K562 (cell line): ENCODE results near the gene DHCR24. TPM values are rescaled to one million over a fixed set of nuclear protein-coding genes. Genes with fewer than 3 reads are reported as not detected.

Source experiments
- ATAC-seq: fragments of 200-7000 bp; cut with Tn5 transposase; 3 replicates; pipeline ENCODE4 v1.9.1; 2020; ENCODE audit warnings: moderate library complexity
- BruUV-seq: library from RNA; stranded (reverse); fragments of 400-500 nt; replicated peaks from 2 replicates; lab custom pipeline; 2021; lab: Mats Ljungman, UMichigan
- CTCF ChIA-PET: fragments of 300-600 bp; formaldehyde crosslinking; extraction: SDS; loops from one replicate; lab custom pipeline; 2021; ENCODE audit warnings: low intra/inter-chr PET ratio; lab: Yijun Ruan, JAX
- POLR2A ChIA-PET: fragments of 300-600, 350-650 bp; sonication (Branson Sonifier 250); formaldehyde crosslinking; extraction: SDS; loops from one replicate; lab custom pipeline; 2021; ENCODE audit warnings: antibody characterized with exemption, inconsistent platforms; lab: Yijun Ruan, JAX
- DNase-seq, 4 experiments: peaks; one replicate each; pipeline versions ENCODE4 v3.0.0 to v3.0.0-alpha.2; 2011 to 2018; ENCODE audit warnings: low spot score in 3 of 4, mixed read lengths in 3 of 4; ENCODE audit errors: extremely low read depth in 1 of 4
- FAIRE-seq: peaks from 2 replicates; lab custom pipeline; 2011; peaks lifted over from hg19 to GRCh38; lab: Jason Lieb, UNC
- H2AFZ ChIP-seq: 2 replicates; pipeline ENCODE4 v1.6.0; 2011; ENCODE audit warnings: low read depth, low read length, control low read depth, inconsistent platforms
- H3K27ac ChIP-seq: fragments of 200-600 bp; 3 replicates; pipeline ENCODE4 v1.8.0; 2011; ENCODE audit warnings: low read depth, mild to moderate bottlenecking, control low read depth, inconsistent platforms, low read length, moderate library complexity, mixed read lengths; ENCODE audit errors: extremely low read depth
- H3K27me3 ChIP-seq, 2 experiments: fragments of 300-600 bp in 1 of 2; 2 replicates in 1 of 2; 3 replicates in 1 of 2; pipeline versions ENCODE4 v1.6.0 to v1.8.0; 2011; ENCODE audit warnings: inconsistent platforms in 2 of 2, low read length in 2 of 2, mild to moderate bottlenecking in 1 of 2, mixed read lengths in 1 of 2, moderate library complexity in 1 of 2; ENCODE audit not compliant: control insufficient read depth in 2 of 2, insufficient read depth in 2 of 2
- H3K36me3 ChIP-seq: fragments of 300-600 bp; 3 replicates; pipeline ENCODE4 v1.8.0; 2011; ENCODE audit warnings: mild to moderate bottlenecking, low read length, inconsistent platforms; ENCODE audit not compliant: control insufficient read depth, insufficient read depth
- H3K4me1 ChIP-seq, 2 experiments: fragments of 200-600 bp in 1 of 2; replicated peaks in 1 of 2; 2 replicates in 1 of 2; 3 replicates in 1 of 2; pipeline versions ENCODE4 v1.5.1 to v1.8.0; 2011; ENCODE audit warnings: inconsistent platforms in 2 of 2, low read length in 2 of 2, mild to moderate bottlenecking in 1 of 2, mixed read lengths in 1 of 2, moderate library complexity in 1 of 2; ENCODE audit not compliant: control insufficient read depth in 2 of 2, insufficient read depth in 2 of 2
- H3K4me2 ChIP-seq: 2 replicates; pipeline ENCODE4 v1.6.1; 2011; ENCODE audit warnings: low read length, control low read depth, inconsistent platforms, mixed read lengths; ENCODE audit not compliant: insufficient read depth
- H3K4me3 ChIP-seq: fragments of 200-600 bp; sonication (generic), shearing (Covaris generic); 2 replicates; pipeline ENCODE4 v1.5.1; 2016; ENCODE audit warnings: control low read depth, inconsistent platforms
- H3K79me2 ChIP-seq: fragments of 200-600 bp; 3 replicates; pipeline ENCODE4 v1.8.0; 2011; ENCODE audit warnings: low read length, inconsistent platforms; ENCODE audit not compliant: control insufficient read depth, insufficient read depth
- H3K9ac ChIP-seq, 2 experiments: 2 replicates each; pipeline versions ENCODE4 v1.6.0 to v1.6.1; 2011; ENCODE audit warnings: low read depth in 2 of 2, low read length in 2 of 2, control low read depth in 1 of 2, inconsistent platforms in 1 of 2, mild to moderate bottlenecking in 1 of 2, mixed read lengths in 1 of 2; ENCODE audit not compliant: insufficient read depth in 1 of 2
- H3K9me1 ChIP-seq: one replicate; pipeline ENCODE4 v1.6.0; 2011; ENCODE audit warnings: inconsistent platforms, mild to moderate bottlenecking, low read length, moderate library complexity; ENCODE audit not compliant: control insufficient read depth, insufficient read depth
- H3K9me3 ChIP-seq: replicated peaks from 2 replicates; pipeline ENCODE4 v1.5.1; 2011; ENCODE audit warnings: low read depth, low read length, inconsistent platforms; ENCODE audit not compliant: control insufficient read depth, insufficient read depth
- H4K20me1 ChIP-seq: replicated peaks from 2 replicates; pipeline ENCODE4 v1.6.1; 2011; ENCODE audit warnings: low read length, inconsistent platforms, mixed read lengths; ENCODE audit not compliant: control insufficient read depth, insufficient read depth
- DMBX1 ChIP-seq: fragments of 250-450 bp; sonication (Bioruptor Pico); IDR thresholded peaks from 2 replicates; pipeline ENCODE4 v1.8.0; 2022; ENCODE audit warnings: inconsistent platforms, mild to moderate bottlenecking, moderate library complexity, borderline replicate concordance
- PHTF2 ChIP-seq: fragments of 250-450 bp; sonication (Bioruptor Pico); IDR thresholded peaks from 2 replicates; pipeline ENCODE4 v1.5.0; 2021; ENCODE audit warnings: mild to moderate bottlenecking
- TGIF2 ChIP-seq: sonication (generic); formaldehyde crosslinking; IDR thresholded peaks from 2 replicates; pipeline ENCODE4 v1.8.1; 2022; ENCODE audit warnings: mild to moderate bottlenecking, missing genetic modification reagents, moderate library complexity
- ZBED1 ChIP-seq: IDR thresholded peaks from 2 replicates; pipeline ENCODE4 v1.6.1; 2014
- ZNF23 ChIP-seq: fragments of 250-450 bp; sonication (Bioruptor Pico); IDR thresholded peaks from 2 replicates; pipeline ENCODE4 v1.4.0; 2020; ENCODE audit warnings: mild to moderate bottlenecking
- ZNF316 ChIP-seq: fragments of 450-650 bp; IDR thresholded peaks from 2 replicates; pipeline ENCODE4 v1.6.1; 2016
- ZNF436 ChIP-seq: fragments of 250-450, 450-650 bp; sonication (Bioruptor Pico); formaldehyde crosslinking; IDR thresholded peaks from 2 replicates; pipeline ENCODE4 v1.7.0; 2020; ENCODE audit warnings: mild to moderate bottlenecking
- WGBS: fragments of 100-300 bp; shearing (Covaris generic); methylation state at CpG from one replicate; pipeline ENCODE4 v1.1.6; 2016; ENCODE audit warnings: low coverage, mixed read lengths; ENCODE audit not compliant: insufficient coverage; ENCODE audit errors: missing lambda C conversion rate; 5-methylcytosine and 5-hydroxymethylcytosine counted together
- in situ Hi-C: fragments of 300-500 bp; cut with MboI; formaldehyde crosslinking; loops from 4 replicates; pipeline ENCODE4 v1.15.0; 2018; ENCODE audit warnings: inconsistent platforms, mixed read lengths
- intact Hi-C: fragments of 100-400 bp; cut with micrococcal nuclease; formaldehyde crosslinking; loops from 2 replicates; pipeline ENCODE4 v1.14.2; 2022
- polyA plus RNA-seq, 8 experiments: library from polyadenylated mRNA; depleted of rRNA in 4 of 8; stranded (reverse) in 5 of 8; unstranded in 3 of 8; fragments of >200 nt; fragmentation: Nextera tagmentation in 2 of 8; fragmentation: Illumina TruSeq in 1 of 8; extraction: Ambion mirVana in 2 of 8; extraction: Trizol in 1 of 8; gene quantifications; 2 replicates each; pipeline versions ENCODE4 v1.2.1 to v1.2.3, GENCODE V29; 2011 to 2014; ENCODE audit warnings: inconsistent platforms in 1 of 8, missing spikeins in 1 of 8
- total RNA-seq, 7 experiments: library from RNA; depleted of rRNA in 6 of 7; stranded (reverse); fragments of >200 nt in 6 of 7; fragmentation: Illumina TruSeq in 2 of 7; extraction: Trizol in 2 of 7; gene quantifications; 2 replicates each; pipeline versions ENCODE4 v1.2.1 to v1.2.3, GENCODE V29; 2011 to 2021; ENCODE audit warnings: low replicate concordance in 1 of 7
- TF ChIP-seq, protein P1 (sequence below), 2 experiments: IDR thresholded peaks; 2 replicates each; pipeline ENCODE4 v1.6.1; 2011; ENCODE audit warnings: borderline replicate concordance in 1 of 2, control low read depth in 1 of 2, low read depth in 1 of 2, low read length in 1 of 2, mild to moderate bottlenecking in 1 of 2, mixed read lengths in 1 of 2, moderate library complexity in 1 of 2; ENCODE audit not compliant: insufficient read depth in 1 of 2, insufficient read length in 1 of 2, poor library complexity in 1 of 2, severe bottlenecking in 1 of 2; ENCODE audit errors: extremely low read depth in 1 of 2
- TF ChIP-seq, protein P2 (sequence below): fragments of 250-450 bp; sonication (Bioruptor Pico); IDR thresholded peaks from 2 replicates; pipeline ENCODE4 v1.4.0; 2020
- TF ChIP-seq, protein P3 (sequence below): fragments of 250-450 bp; sonication (Bioruptor Pico); IDR thresholded peaks from 2 replicates; pipeline ENCODE4 v1.6.1; 2021; ENCODE audit warnings: mild to moderate bottlenecking
- TF ChIP-seq, protein P4 (sequence below), 3 experiments: fragments of 200-800 bp in 1 of 3; sonication (Bioruptor generic) in 1 of 3; sonication (generic) in 1 of 3; formaldehyde crosslinking in 1 of 3; IDR thresholded peaks; 2 replicates each; pipeline versions ENCODE4 v1.6.1 to v1.8.0; 2016 to 2022; ENCODE audit warnings: mild to moderate bottlenecking in 2 of 3, missing compliant biosample characterization in 2 of 3, missing genetic modification characterization in 2 of 3, missing genetic modification reagents in 1 of 3

The DHCR24 gene
- total and polyA plus RNA-seq, 9 of the 15 experiments (the other 6 are each of a cell fraction or from before 2014, with no cell fraction given): 23.4 to 161 (median 79.9) TPM

DNA sequence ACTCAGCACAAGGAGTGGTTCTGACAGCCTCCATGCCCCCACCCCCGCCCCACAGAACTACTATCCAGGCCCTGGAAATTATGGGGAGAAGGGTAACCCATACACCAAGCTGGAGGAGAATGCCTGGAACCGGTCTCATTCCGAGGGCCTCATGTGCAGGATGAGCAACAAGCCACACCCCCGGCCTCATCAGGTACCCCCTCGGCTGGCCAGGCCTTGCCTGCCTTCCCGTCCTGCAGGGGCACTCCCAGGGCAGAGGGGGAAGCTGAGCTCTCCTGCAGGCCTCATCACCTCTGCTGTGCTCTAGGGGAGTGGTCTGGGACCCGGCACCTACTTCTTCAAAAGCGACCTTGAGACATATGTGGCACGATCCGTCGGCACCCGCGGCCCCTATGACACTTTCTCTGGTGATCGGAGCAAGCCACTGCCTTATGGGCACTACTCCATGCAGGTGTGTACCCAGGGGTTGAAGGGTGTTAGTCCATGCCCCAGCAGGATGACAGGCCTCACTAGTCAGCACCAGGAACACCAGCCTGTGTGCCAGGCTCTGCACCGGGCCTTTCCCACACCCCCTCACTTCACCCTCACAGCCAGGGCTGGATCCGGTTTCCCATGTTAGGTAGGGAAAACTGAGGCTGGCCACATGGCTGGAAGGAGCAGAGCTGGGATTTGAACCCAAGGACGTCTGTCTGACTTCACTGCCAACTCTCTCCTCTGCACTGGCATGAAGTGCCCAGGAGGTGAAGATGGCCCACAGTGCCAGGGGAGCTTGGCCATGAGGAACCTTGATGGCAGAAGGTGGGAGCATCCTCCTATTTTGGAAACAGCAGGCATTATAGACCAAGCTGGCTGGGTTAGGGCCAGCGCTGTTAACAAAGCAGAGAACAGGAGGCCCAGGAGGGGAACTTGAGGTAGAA, 75.0 kb downstream of the DHCR24 start:
- no peak overlapping the region for H3K27ac ChIP-seq
- H3K9me1 ChIP-seq: no peaks in the 10 kb centered on the region
- no peaks in the 10 kb centered on the region for H3K79me2 ChIP-seq
- H3K4me1 ChIP-seq: no peaks in the 10 kb centered on the region
- in situ Hi-C loops (no loop called here), intact Hi-C loops (loop anchor here (2.0 kb wide), 2 partner anchors 139 to 951 kb away; no protein-coding TSS in a partner anchor)
- no peaks in the 10 kb centered on the region for H3K9me3 ChIP-seq
- no peak for DNase-seq
- H3K4me2 ChIP-seq: no peak overlapping the region
- 3% methylated on average over 18 of the region's 18 CpGs for WGBS
- POLR2A ChIA-PET: interaction anchor here (0.7 kb wide), 1 partner anchor 20 kb away, joined by 3 read pairs; no protein-coding TSS in a partner anchor
- no peak overlapping the region for H2AFZ ChIP-seq
- no peaks in the 10 kb centered on the region for H3K36me3 ChIP-seq
- peaks cover 33 to 67% of the 10 kb centered on the region in 2 experiments for H3K27me3 ChIP-seq
- no TSS peak for BruUV-seq
- no peak overlapping the region for H3K9ac ChIP-seq
- no peak for FAIRE-seq
- CTCF ChIA-PET: interaction anchor here (0.7 kb wide), 1 partner anchor 1096 kb away, joined by 3 read pairs; no protein-coding TSS in a partner anchor
- peaks cover 9% of the 10 kb centered on the region; the same call in 1 of the 2 replicates for H4K20me1 ChIP-seq
- ATAC-seq: no peak
- no peak overlapping the region for H3K4me3 ChIP-seq
- TF ChIP-seq, protein P1, sequence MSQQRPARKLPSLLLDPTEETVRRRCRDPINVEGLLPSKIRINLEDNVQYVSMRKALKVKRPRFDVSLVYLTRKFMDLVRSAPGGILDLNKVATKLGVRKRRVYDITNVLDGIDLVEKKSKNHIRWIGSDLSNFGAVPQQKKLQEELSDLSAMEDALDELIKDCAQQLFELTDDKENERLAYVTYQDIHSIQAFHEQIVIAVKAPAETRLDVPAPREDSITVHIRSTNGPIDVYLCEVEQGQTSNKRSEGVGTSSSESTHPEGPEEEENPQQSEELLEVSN (IDR thresholded peaks at IDR 0.05; ENCODE audit: borderline replicate concordance in 1 of 2, extremely low read depth in 1 of 2, insufficient read depth in 1 of 2, insufficient read length in 1 of 2, low read depth in 1 of 2, low read length in 1 of 2, poor library complexity in 1 of 2, severe bottlenecking in 1 of 2): no peak
- TF ChIP-seq, protein P2, sequence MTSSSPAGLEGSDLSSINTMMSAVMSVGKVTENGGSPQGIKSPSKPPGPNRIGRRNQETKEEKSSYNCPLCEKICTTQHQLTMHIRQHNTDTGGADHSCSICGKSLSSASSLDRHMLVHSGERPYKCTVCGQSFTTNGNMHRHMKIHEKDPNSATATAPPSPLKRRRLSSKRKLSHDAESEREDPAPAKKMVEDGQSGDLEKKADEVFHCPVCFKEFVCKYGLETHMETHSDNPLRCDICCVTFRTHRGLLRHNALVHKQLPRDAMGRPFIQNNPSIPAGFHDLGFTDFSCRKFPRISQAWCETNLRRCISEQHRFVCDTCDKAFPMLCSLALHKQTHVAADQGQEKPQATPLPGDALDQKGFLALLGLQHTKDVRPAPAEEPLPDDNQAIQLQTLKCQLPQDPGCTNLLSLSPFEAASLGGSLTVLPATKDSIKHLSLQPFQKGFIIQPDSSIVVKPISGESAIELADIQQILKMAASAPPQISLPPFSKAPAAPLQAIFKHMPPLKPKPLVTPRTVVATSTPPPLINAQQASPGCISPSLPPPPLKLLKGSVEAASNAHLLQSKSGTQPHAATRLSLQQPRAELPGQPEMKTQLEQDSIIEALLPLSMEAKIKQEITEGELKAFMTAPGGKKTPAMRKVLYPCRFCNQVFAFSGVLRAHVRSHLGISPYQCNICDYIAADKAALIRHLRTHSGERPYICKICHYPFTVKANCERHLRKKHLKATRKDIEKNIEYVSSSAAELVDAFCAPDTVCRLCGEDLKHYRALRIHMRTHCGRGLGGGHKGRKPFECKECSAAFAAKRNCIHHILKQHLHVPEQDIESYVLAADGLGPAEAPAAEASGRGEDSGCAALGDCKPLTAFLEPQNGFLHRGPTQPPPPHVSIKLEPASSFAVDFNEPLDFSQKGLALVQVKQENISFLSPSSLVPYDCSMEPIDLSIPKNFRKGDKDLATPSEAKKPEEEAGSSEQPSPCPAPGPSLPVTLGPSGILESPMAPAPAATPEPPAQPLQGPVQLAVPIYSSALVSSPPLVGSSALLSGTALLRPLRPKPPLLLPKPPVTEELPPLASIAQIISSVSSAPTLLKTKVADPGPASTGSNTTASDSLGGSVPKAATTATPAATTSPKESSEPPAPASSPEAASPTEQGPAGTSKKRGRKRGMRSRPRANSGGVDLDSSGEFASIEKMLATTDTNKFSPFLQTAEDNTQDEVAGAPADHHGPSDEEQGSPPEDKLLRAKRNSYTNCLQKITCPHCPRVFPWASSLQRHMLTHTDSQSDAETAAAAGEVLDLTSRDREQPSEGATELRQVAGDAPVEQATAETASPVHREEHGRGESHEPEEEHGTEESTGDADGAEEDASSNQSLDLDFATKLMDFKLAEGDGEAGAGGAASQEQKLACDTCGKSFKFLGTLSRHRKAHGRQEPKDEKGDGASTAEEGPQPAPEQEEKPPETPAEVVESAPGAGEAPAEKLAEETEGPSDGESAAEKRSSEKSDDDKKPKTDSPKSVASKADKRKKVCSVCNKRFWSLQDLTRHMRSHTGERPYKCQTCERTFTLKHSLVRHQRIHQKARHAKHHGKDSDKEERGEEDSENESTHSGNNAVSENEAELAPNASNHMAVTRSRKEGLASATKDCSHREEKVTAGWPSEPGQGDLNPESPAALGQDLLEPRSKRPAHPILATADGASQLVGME: no peak
- TF ChIP-seq TGIF2 (CRISPR knock-in tag): no peak
- TF ChIP-seq ZBED1: no peak
- no peak for TF ChIP-seq ZNF23 (CRISPR knock-in tag)
- TF ChIP-seq, protein P3, sequence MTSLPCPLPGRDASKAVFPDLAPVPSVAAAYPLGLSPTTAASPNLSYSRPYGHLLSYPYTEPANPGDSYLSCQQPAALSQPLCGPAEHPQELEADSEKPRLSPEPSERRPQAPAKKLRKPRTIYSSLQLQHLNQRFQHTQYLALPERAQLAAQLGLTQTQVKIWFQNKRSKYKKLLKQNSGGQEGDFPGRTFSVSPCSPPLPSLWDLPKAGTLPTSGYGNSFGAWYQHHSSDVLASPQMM (CRISPR knock-in tag): no peak
- TF ChIP-seq, protein P4, sequence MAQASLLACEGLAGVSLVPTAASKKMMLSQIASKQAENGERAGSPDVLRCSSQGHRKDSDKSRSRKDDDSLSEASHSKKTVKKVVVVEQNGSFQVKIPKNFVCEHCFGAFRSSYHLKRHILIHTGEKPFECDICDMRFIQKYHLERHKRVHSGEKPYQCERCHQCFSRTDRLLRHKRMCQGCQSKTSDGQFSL (CRISPR knock-in tag; IDR thresholded peaks at IDR 0.05): no peak
- TF ChIP-seq, protein P4 (tag; IDR thresholded peaks at IDR 0.05): no peak
- no peak for TF ChIP-seq ZNF436
- no peak for TF ChIP-seq ZNF316
- TF ChIP-seq PHTF2 (CRISPR knock-in tag): no peak
- TF ChIP-seq DMBX1 (CRISPR knock-in tag): no peak
